SIG-M5 treated with dmso at 0.1 percent for 504 hours (cell line): ENCODE measurements around the gene TTC34.
A peak's percentile ranks its signal among the peaks of the same experiment; 100 is the strongest.
"Not testable (repeated sequence)": the region's sequence is repeated elsewhere in the genome, so short reads cannot be mapped to it uniquely, and the experiment has no call there.

Experiments
- DNase-seq: peaks from one replicate; lab custom pipeline; 2025; ENCODE audit not compliant: unreplicated experiment; lab: John Stamatoyannopoulos, UW

TTC34 gene

GRCh38 chr1:2685671-2686070 is 115.8 kb downstream of the TTC34 start:
- not testable (repeated sequence) for DNase-seq

- not testable (repeated sequence) for DNase-seq
These were observed 116.6 kb downstream of the TTC34 start for GRCh38 chr1:2684878-2685277.

- not testable (repeated sequence) for DNase-seq
These were observed 117.5 kb downstream of the TTC34 start for GRCh38 chr1:2684000-2684399.

- not testable (repeated sequence) for DNase-seq
These were observed 118.2 kb downstream of the TTC34 start for GRCh38 chr1:2683321-2683741.

- not testable (repeated sequence) for DNase-seq
These were observed 118.6 kb downstream of the TTC34 start for GRCh38 chr1:2682879-2683278.

GRCh38 chr1:2676726-2677125 is 124.8 kb downstream of the TTC34 start:
- not testable (repeated sequence) for DNase-seq

GRCh38 chr1:2671656-2672055 is 129.8 kb downstream of the TTC34 start:
- DNase-seq: not testable (repeated sequence)

GRCh38 chr1:2659806-2660205 is 141.7 kb downstream of the TTC34 start:
- DNase-seq: not testable (repeated sequence)

GRCh38 chr1:2657909-2658308 is 143.6 kb downstream of the TTC34 start:
- not testable (repeated sequence) for DNase-seq

GRCh38 chr1:2657124-2657523 is 144.4 kb downstream of the TTC34 start:
- not testable (repeated sequence) for DNase-seq

- not testable (repeated sequence) for DNase-seq
These were observed 145.7 kb downstream of the TTC34 start for GRCh38 chr1:2655598-2656434.

- DNase-seq: not testable (repeated sequence)
These were observed 147.0 kb downstream of the TTC34 start for GRCh38 chr1:2654443-2654948.

- DNase-seq: not testable (repeated sequence)
These were observed 147.6 kb downstream of the TTC34 start for GRCh38 chr1:2653741-2654442.

- not testable (repeated sequence) for DNase-seq
These were observed 148.4 kb downstream of the TTC34 start for GRCh38 chr1:2652926-2653571.

- DNase-seq: not testable (repeated sequence)
These were observed 149.2 kb downstream of the TTC34 start for GRCh38 chr1:2652152-2652925.

- no peak for DNase-seq
These were observed 150.4 kb downstream of the TTC34 start for GRCh38 chr1:2650967-2651645.

GRCh38 chr1:2646837-2647236 is 154.7 kb downstream of the TTC34 start:
- peak; percentile 8 for DNase-seq

GRCh38 chr1:2645776-2646175 is 155.7 kb downstream of the TTC34 start:
- no peak for DNase-seq

- DNase-seq: no peak
These were observed 156.3 kb downstream of the TTC34 start for GRCh38 chr1:2645143-2645542.

- no peak for DNase-seq
These were observed 156.8 kb downstream of the TTC34 start for GRCh38 chr1:2644591-2645101.
